A549 (cell line): Measurements from ENCODE around the gene REC8. TPM values are rescaled to one million over a fixed set of nuclear protein-coding genes. Genes with fewer than 3 reads are reported as not detected.

ENCODE experiments used
- ATAC-seq, 2 experiments: fragments of 200-7000 bp in 1 of 2; fragments of >200 bp in 1 of 2; cut with Nextera tagmentation in 1 of 2; cut with Tn5 transposase in 1 of 2; 3 replicates each; pipeline versions ENCODE4 v1.8.0 to v1.9.1; 2018 to 2020; ENCODE audit warnings: mild to moderate bottlenecking in 1 of 2, moderate library complexity in 1 of 2
- CTCF ChIA-PET: fragments of 300-600 bp; sonication (Branson Sonifier 250); formaldehyde crosslinking; extraction: SDS; loops from one replicate; lab custom pipeline; 2021; ENCODE audit warnings: antibody characterized with exemption, inconsistent platforms; lab: Yijun Ruan, JAX
- POLR2A ChIA-PET: fragments of 350-600 bp; formaldehyde crosslinking; extraction: SDS; loops from one replicate; lab custom pipeline; 2021; ENCODE audit warnings: antibody characterized with exemption, inconsistent platforms; lab: Yijun Ruan, JAX
- DNase-seq, 2 experiments: peaks; one replicate each; pipeline versions ENCODE4 v3.0.0 to v3.0.0-alpha.2; 2011 to 2016; ENCODE audit warnings: low read depth in 1 of 2, low spot score in 1 of 2
- FAIRE-seq: peaks from 2 replicates; lab custom pipeline; 2011; peaks lifted over from hg19 to GRCh38; lab: Jason Lieb, UNC
- H3K27ac ChIP-seq, 2 experiments: fragments of >200 bp; sonication (Bioruptor Twin); formaldehyde crosslinking; 3 replicates each; pipeline ENCODE4 v1.5.1; 2016 to 2017
- H3K4me1 ChIP-seq: fragments of >200 bp; sonication (Bioruptor Twin); formaldehyde crosslinking; 3 replicates; pipeline ENCODE4 v1.6.1; 2016
- H3K4me2 ChIP-seq: fragments of >200 bp; sonication (Bioruptor Twin); formaldehyde crosslinking; 3 replicates; pipeline ENCODE4 v1.6.1; 2016
- H3K4me3 ChIP-seq: fragments of >200 bp; sonication (Bioruptor Twin); formaldehyde crosslinking; 3 replicates; pipeline ENCODE4 v1.5.1; 2016
- H3K9me3 ChIP-seq: fragments of >200 bp; sonication (Bioruptor Twin); formaldehyde crosslinking; 3 replicates; pipeline ENCODE4 v1.6.1; 2016
- CHD4 ChIP-seq: fragments of 200-600 bp; sonication (generic); IDR thresholded peaks from 2 replicates; pipeline ENCODE4 v1.6.1; 2016; ENCODE audit warnings: antibody characterized with exemption, mild to moderate bottlenecking, borderline replicate concordance
- HEYL ChIP-seq: fragments of 250-450 bp; sonication (Bioruptor Pico); IDR thresholded peaks from 2 replicates; pipeline ENCODE4 v1.8.0; 2021; ENCODE audit warnings: mild to moderate bottlenecking, moderate library complexity
- HMGXB4 ChIP-seq: fragments of 250-450 bp; sonication (Bioruptor Pico); IDR thresholded peaks from 2 replicates; pipeline ENCODE4 v1.5.0; 2021; ENCODE audit warnings: mild to moderate bottlenecking, moderate library complexity, borderline replicate concordance
- HOXB5 ChIP-seq: fragments of 250-450 bp; sonication (Bioruptor Pico); IDR thresholded peaks from 2 replicates; pipeline ENCODE4 v1.5.0; 2020; ENCODE audit warnings: mild to moderate bottlenecking, moderate library complexity
- JUN ChIP-seq, 2 experiments: fragments of >200 bp; sonication (Bioruptor Twin); formaldehyde crosslinking; IDR thresholded peaks; 2 replicates in 1 of 2; 3 replicates in 1 of 2; pipeline ENCODE4 v1.6.1; 2016 to 2017
- JUNB ChIP-seq: fragments of >200 bp; sonication (Bioruptor Twin); formaldehyde crosslinking; IDR thresholded peaks from 2 replicates; pipeline ENCODE4 v1.6.1; 2016
- KDM5A ChIP-seq: fragments of 200-600 bp; sonication (generic); IDR thresholded peaks from 2 replicates; pipeline ENCODE4 v1.6.1; 2016; ENCODE audit warnings: antibody characterized with exemption, mild to moderate bottlenecking
- MYC ChIP-seq: IDR thresholded peaks from 2 replicates; pipeline ENCODE4 v1.6.1; 2012; ENCODE audit warnings: mild to moderate bottlenecking, inconsistent platforms, low read length, improper control_type of control experiment, borderline replicate concordance
- NFE2L2 ChIP-seq: fragments of 150-350 bp; conservative IDR thresholded peaks from 2 replicates; pipeline ENCODE4 v1.6.1; 2014; ENCODE audit warnings: low read length
- PBX3 ChIP-seq: IDR thresholded peaks from 2 replicates; pipeline ENCODE4 v1.6.1; 2012
- PHF8 ChIP-seq: fragments of 200-600 bp; sonication (generic); IDR thresholded peaks from 2 replicates; pipeline ENCODE4 v1.6.1; 2016; ENCODE audit warnings: low read depth, mild to moderate bottlenecking, antibody characterized with exemption, moderate library complexity, borderline replicate concordance
- POLR2A ChIP-seq: IDR thresholded peaks from 2 replicates; pipeline ENCODE4 v1.6.1; 2012; ENCODE audit warnings: mild to moderate bottlenecking, low read length
- POLR2AphosphoS2 ChIP-seq: conservative IDR thresholded peaks from 2 replicates; pipeline ENCODE4 v1.6.1; 2012; ENCODE audit warnings: low read length, improper control_type of control experiment, inconsistent platforms
- RAD21 ChIP-seq, 2 experiments: fragments of >200 bp in 1 of 2; sonication (Bioruptor Twin) in 1 of 2; formaldehyde crosslinking in 1 of 2; IDR thresholded peaks in 1 of 2; conservative IDR thresholded peaks in 1 of 2; 2 replicates in 1 of 2; 3 replicates in 1 of 2; pipeline ENCODE4 v1.6.1; 2012 to 2018; ENCODE audit warnings: inconsistent platforms in 1 of 2
- REST ChIP-seq: fragments of 200-600 bp; sonication (generic); IDR thresholded peaks from 2 replicates; pipeline ENCODE4 v1.6.1; 2016; ENCODE audit warnings: antibody characterized with exemption, mild to moderate bottlenecking, moderate library complexity
- RNF2 ChIP-seq: fragments of 200-600 bp; sonication (generic); IDR thresholded peaks from 2 replicates; pipeline ENCODE4 v1.6.1; 2016; ENCODE audit warnings: low read depth, mild to moderate bottlenecking, antibody characterized with exemption, moderate library complexity, borderline replicate concordance
- TFCP2L1 ChIP-seq: fragments of 250-450 bp; sonication (Bioruptor Pico); IDR thresholded peaks from 2 replicates; pipeline ENCODE4 v1.5.0; 2021; ENCODE audit warnings: mild to moderate bottlenecking
- ZC3H11A ChIP-seq: fragments of 450-650 bp; IDR thresholded peaks from 2 replicates; pipeline ENCODE4 v1.6.1; 2014; ENCODE audit warnings: antibody characterized with exemption, mild to moderate bottlenecking
- ZNF302 ChIP-seq: fragments of 250-450 bp; sonication (Bioruptor Pico); IDR thresholded peaks from 2 replicates; pipeline ENCODE4 v1.9.0; 2021; ENCODE audit warnings: inconsistent platforms, mild to moderate bottlenecking, moderate library complexity
- ZSCAN20 ChIP-seq: fragments of 250-450 bp; sonication (Bioruptor Pico); IDR thresholded peaks from 2 replicates; pipeline ENCODE4 v1.8.0; 2022; ENCODE audit warnings: mild to moderate bottlenecking, moderate library complexity
- whole genome bisulfite sequencing: methylation state at CpG from one replicate; pipeline ENCODE4 v1.1.6; 2017; ENCODE audit errors: missing lambda C conversion rate; 5-methylcytosine and 5-hydroxymethylcytosine counted together
- polyA plus RNA-seq, 4 experiments: library from polyadenylated mRNA; depleted of rRNA in 3 of 4; stranded (reverse); fragments of >200 nt; fragmentation: RNase III in 1 of 4; extraction: RNeasy Plus Mini Kit Qiagen cat#74134 plus additional on column Dnase treatment in 1 of 4; gene quantifications; 2 replicates in 3 of 4; 3 replicates in 1 of 4; pipeline ENCODE4 v1.2.3, GENCODE V29; 2011 to 2017

The REC8 gene
- polyA plus RNA-seq, 2 of the 4 experiments (the other 2 are of a cell fraction): 1.9 to 4.2 TPM

GRCh38 chr14:24157331-24157730, 14.5 kb upstream of the REC8 start:
- DNase-seq: no peak
- H3K4me3 ChIP-seq: no peak overlapping the region
- TF ChIP-seq POLR2A: no peak
- TF ChIP-seq REST: no peak
- H3K4me1 ChIP-seq: peaks cover 25% of the 10 kb centered on the region
- H3K4me2 ChIP-seq: no peak overlapping the region
- whole genome bisulfite sequencing: 91% methylated on average over 12 of the region's 12 CpGs
- no peak overlapping the region for H3K27ac ChIP-seq
- ChIA-PET POLR2A (interaction anchor here (0.9 kb wide), 1 partner anchor 11 kb away, joined by 3 read pairs; the partner anchor contains the start of gene PSME2), CTCF (interaction anchor here (0.9 to 4.3 kb wide), 4 partner anchors 11 to 99 kb away, joined by 3 to 15 read pairs (median 3); partner anchors contain the start of gene PSME2)
- no peaks in the 10 kb centered on the region for H3K9me3 ChIP-seq
- ATAC-seq: no peak
- no peak for FAIRE-seq

GRCh38 chr14:24159777-24160498, 11.9 kb upstream of the REC8 start:
- ChIA-PET CTCF (interaction anchor here (0.5 to 7.0 kb wide), 34 partner anchors 13 to 1166 kb away, joined by 3 to 168 read pairs (median 5); partner anchors contain the start of genes CARMIL3, DCAF11, EMC9 and FITM1), POLR2A (interaction anchor here (0.6 to 2.4 kb wide), 5 partner anchors 9 to 96 kb away, joined by 3 to 16 read pairs (median 6); partner anchors contain the start of genes DCAF11, EMC9 and NRL)
- TF ChIP-seq HOXB5 (CRISPR knock-in tag) (no peak), JUNB (no peak), ZNF302 (no peak), RNF2 (no peak), KDM5A (no peak), HMGXB4 (no peak), POLR2AphosphoS2 (no peak), ZSCAN20 (CRISPR knock-in tag) (no peak), HEYL (CRISPR knock-in tag) (no peak), PBX3 (no peak), NFE2L2 (no peak), TFCP2L1 (CRISPR knock-in tag) (no peak), RAD21 (conservative IDR thresholded peaks at IDR 0.05 in 1 of 2, IDR thresholded peaks at IDR 0.05 in 1 of 2) (no peak), REST (no peak), CHD4 (no peak), ZC3H11A (no peak), PHF8 (no peak), JUN (IDR thresholded peaks at IDR 0.05) (no peak), MYC (no peak)
- Histone ChIP-seq H3K4me3 (no peak overlapping the region), H3K4me2 (no peak overlapping the region), H3K27ac (peak overlapping the region in 1 of 2 experiments; percentile 79; a peak in 4 of 6 replicates), H3K4me1 (peaks cover 25% of the 10 kb centered on the region), H3K9me3 (no peaks in the 10 kb centered on the region)
- DNase-seq (no peak), FAIRE-seq (no peak), ATAC-seq (peak in 1 of 2 experiments; percentile 8; a peak in 1 of 6 replicates)
- WGBS: 90% methylated on average over 11 of the region's 11 CpGs
